HEK293T (cell line): Measurements from ENCODE around the gene SERHL2.

Experiments
- FOXA1 ChIP-seq: fragments of 450-650 bp; IDR thresholded peaks from 2 replicates; pipeline ENCODE4 v1.6.1; 2016; ENCODE audit warnings: mild to moderate bottlenecking
- SP1 ChIP-seq: fragments of 450-650 bp; IDR thresholded peaks from 2 replicates; pipeline ENCODE4 v1.6.1; 2017

DNA sequence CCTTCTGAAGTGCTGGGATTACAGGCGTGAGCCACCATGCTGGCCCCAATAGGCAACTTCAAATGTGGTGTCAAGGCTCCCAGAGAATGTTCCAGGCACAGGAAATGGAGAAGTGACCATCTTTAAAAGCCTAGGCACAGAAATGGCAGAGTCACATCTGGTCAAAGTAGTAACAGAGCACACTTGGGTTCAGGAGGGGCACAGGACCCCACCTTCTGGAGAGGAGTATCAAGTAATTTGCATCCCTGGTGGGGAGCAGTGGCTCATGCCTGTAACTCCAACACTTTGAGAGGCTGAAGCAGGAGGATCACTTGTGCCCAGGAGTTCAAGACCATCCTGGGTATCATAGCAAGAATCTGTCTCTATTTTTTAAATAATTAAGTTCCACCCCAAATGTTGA is 29.2 kb downstream of the SERHL2 start:
- TF ChIP-seq FOXA1 (no peak), SP1 (no peak)
